CD4-positive, alpha-beta T cell treated with Interleukin-21 for 1 hour (primary cell): Measurements from ENCODE around the gene CLIC1.
"Not testable (repeated sequence)": the region's sequence is repeated elsewhere in the genome, so short reads cannot be mapped to it uniquely, and the experiment has no call there.

ENCODE experiments used
- DNase-seq: peaks from one replicate; pipeline ENCODE4 v3.0.0-alpha.2; 2020

CLIC1 gene

DNA sequence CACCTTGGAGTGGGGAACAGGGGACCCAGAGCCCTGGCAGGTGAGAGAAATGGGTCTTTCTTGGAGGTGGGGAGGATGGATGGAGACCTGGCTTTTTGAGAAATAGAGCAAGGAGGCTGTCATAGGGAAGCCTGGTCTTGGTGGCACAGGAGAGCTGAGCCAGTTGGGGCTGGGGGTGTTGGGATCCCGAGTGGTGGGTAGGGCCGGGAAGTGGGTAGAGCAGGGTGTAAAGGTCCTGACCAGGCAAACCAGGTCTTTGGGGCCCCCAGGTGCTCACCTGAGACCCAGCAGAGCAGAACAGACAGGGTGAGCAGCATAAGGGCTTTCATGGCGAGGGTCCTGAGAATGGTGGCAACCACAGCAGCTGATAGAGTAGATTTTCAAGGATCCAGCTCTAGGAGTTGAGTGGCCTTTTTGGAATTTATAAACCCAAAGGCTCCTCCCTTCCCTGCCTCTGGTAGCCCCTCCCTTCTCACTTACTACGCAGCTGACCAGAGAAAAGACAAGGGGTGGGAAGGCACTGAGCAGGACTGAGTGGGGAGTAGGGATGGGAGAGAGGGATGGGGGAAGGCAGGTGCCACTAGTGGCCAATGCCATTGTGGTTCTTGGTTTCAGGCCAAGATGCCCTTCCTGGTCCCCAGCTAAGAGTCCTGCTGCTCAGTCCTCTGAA lies 14.8 kb downstream of the CLIC1 start, which contains the start of gene LY6G6C:
Gene LY6G6C (minus strand): TSS at position 396 of the 670 bp plus-strand sequence. CDS start 67 bp downstream, at position 329.
- no peak for DNase-seq

DNA sequence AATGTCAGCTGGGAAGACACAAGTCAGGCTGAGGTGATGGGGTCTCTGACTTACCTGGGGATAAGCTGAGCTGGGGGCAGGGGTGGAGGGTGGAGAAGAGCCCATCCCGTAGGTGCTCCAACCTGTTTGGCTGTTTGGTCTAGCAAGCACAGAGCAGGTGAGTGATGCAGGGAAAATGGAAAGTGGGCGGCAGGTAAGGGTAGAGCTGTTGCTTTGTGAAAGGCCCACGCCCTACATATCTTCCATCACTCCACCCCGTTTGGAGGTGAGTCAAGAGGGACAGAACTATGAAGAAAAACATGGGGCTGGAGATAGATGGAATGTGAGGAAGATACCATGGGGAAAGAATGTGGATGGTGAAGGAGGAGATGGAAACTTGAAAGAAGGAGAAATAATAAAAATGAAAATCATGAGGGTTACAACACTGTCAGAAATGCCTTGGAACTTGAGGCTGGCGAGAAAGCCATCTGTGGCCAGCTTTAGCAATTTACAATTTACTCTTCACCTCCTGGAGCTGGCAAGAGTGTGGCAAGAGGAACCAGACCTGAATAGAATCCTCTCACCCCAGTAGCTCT lies 16.0 kb downstream of the CLIC1 start:
- no peak for DNase-seq

DNA sequence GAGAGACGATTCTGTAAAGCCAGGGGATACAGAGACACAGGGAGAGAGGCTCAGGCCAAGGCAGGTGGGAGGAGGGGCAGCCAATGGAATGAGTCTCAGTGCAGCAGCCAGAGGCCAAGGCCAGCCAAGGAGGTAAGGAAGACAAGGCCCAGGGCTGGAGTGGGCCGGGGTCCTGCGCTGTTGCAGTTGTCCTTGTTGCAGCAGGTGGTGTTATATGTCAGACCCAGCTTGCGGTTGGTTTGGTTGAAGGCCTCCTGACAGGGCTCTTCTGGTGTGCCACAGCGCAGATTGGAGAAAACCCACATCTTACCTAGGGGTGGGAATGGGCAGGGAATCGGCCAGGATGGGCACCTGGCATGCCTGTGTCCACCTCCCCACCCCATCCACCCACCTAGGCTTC lies 17.3 kb downstream of the CLIC1 start:
- no peak for DNase-seq

DNA sequence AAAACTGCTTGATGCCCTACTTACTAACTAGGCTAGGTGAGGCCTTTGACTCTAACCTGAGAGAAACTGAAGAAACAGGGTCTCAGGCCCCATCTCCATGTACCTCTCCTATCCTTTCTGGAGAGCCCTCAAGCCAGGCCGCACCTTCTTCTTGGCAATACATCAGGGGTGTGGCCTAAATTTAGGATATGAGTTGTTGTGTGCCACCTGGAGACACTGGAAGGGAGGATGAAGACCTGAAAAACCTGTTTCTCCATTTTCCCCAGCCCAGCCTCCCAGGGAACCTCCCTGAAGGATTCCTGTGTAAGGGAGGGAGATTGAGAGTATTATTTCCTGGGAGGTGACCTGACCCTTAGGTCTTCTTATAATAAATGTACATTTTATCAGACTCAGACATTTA lies 18.1 kb downstream of the CLIC1 start:
- no peak for DNase-seq

GRCh38 chr6:31717499-31718222 lies 18.7 kb downstream of the CLIC1 start:
- no peak for DNase-seq

DNA sequence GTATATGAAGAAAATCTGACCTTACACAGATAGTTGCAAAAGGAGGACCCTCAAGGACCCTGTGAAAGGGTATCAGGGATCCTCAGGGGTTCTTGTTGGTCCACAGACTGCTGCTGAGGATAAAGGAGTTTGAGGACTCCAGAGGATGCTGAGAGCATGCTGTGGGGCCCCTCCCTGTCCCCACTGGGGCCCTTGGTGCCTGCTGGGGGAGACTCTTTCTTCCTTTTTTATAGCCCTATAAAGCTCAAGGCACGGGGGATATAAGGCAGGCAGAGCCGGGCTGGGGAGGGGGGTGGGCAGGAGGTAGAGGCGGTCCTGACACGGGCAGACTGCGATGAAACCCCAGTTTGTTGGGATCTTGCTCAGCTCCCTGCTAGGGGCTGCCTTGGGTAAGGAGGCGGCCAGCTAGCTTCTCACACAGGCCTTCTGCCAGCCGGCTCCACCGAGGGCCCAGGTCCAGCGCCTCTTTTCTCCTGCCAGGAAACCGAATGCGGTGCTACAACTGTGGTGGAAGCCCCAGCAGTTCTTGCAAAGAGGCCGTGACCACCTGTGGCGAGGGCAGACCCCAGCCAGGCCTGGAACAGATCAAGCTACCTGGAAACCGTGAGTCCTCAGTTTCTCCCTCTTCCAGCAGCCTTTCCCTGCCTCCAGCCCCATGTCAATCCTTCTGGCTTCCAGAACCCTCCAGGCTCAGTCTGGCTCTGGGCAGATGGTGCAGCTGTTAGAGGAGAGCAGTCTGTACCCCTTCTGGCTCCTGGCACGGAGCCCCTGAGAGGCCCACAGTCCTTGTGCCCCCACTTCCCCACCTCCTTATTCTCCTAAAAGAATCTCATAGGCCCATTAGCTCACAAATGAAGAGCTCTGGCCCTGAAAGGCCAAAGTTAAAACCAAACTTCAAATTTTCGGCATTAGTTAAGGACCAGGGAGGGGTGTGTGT lies 21.0 kb downstream of the CLIC1 start, which contains the start of gene LY6G6D:
Gene LY6G6D (plus strand): TSS at position 327 of the 937 bp plus-strand sequence. CDS start 8 bp downstream, at position 335.
- no peak for DNase-seq

- DNase-seq: no peak
These were observed 22.2 kb downstream of the CLIC1 start for GRCh38 chr6:31713991-31714684.

DNA sequence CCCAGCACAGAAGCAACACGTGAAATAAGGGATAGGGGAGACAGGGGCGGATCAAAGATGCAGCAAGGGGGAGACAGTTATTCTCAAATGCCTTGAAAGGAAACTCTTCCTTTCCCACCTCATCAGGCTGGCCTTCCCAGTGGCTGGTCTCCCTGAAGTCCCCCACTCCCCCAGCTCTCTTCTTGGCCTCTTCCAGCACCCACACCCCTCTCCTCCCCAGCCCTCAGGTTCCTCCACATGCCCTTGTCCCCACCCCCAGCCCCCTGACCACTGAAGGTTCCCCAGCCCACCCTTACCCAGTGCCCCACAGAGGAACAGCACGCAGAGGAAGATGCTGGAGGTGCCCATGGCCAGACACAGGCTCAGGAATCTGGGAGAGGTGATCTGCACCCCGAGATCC lies 22.9 kb downstream of the CLIC1 start:
- no peak for DNase-seq

DNA sequence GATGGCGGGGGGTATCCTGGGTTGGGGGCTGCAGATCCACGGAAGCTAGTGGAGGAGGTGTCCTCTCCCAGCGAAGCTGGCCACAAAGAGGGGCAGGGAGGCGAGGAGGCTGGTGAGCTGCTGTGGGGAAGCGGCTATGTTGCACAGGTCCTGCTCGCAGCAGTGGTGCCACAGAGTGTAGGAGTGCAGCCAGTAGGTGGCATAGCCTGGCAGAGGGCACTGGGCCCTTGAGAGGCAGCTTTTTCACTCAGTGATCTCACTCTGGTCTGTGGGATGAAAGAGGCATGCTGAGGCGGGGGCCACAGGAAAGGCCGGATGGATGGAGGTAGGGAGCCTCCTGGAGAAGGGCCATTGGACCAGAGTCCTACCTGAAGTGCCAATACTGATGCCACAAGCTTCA lies 24.0 kb downstream of the CLIC1 start:
- DNase-seq: peak; percentile 24

DNA sequence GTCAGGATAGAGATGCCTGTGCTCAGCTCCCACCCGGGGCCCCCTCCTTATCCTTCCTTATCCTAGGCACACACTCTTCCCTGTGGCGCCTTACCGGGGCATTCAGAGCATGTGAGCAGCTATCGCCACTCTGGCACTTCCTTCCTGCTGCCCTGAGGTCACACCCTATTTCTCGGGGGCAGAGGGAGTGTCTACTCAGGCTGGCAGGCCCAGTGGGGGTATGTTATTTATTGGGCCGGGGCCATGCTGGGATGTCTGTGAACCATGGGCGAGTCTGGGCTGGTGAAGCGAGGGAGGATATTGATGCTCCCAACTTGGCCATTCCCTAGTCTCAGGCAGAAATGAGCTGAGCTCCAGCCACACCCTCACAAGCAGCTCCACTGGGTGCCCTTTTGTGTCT lies 25.1 kb downstream of the CLIC1 start:
- DNase-seq: no peak

DNA sequence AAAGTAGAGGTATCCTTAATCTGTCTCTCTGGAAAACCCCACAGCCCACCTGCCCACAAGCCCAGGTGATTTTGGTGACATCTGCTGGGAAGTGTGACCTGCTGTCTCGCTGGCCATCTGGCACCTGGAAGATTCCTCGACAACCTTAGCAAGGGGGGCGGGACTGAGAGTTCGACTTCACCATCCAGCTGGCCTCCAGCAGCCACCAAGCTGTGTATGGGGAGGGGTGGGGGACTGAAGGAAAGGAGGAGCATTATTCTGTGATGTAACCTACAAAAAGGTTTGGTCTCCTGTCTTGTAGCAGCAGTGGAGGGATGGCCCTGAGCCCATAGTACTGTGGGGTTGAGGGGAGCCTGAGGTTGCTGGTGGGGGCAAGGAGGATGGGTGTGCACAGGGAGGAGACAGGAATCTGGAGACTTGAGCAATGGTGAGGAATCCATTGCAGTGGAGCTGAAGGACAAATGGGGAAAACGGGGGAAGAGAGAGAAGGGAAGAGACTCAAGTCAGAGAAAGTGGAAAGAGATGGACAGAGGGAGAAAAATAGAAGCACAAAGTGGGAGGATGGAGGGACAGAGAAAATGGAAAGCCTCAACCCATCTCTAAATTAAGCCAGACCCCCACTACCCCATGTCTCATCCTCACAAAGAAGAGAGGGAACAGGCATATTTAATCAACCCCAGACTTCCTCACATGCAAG lies 25.7 kb downstream of the CLIC1 start:
- DNase-seq: no peak

- not testable (repeated sequence) for DNase-seq
These were observed 27.2 kb downstream of the CLIC1 start for GRCh38 chr6:31709157-31709556.

- no peak for DNase-seq
These were observed 28.1 kb downstream of the CLIC1 start for GRCh38 chr6:31708224-31708623.

DNA sequence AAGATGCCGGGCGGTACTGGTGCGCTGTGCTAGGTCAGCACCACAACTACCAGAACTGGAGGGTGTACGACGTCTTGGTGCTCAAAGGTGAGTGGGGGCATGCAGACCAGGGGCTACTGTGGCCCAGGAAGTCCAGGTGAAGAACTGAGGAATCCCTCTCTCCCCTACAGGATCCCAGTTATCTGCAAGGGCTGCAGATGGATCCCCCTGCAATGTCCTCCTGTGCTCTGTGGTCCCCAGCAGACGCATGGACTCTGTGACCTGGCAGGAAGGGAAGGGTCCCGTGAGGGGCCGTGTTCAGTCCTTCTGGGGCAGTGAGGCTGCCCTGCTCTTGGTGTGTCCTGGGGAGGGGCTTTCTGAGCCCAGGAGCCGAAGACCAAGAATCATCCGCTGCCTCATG lies 28.6 kb downstream of the CLIC1 start:
- no peak for DNase-seq

DNA sequence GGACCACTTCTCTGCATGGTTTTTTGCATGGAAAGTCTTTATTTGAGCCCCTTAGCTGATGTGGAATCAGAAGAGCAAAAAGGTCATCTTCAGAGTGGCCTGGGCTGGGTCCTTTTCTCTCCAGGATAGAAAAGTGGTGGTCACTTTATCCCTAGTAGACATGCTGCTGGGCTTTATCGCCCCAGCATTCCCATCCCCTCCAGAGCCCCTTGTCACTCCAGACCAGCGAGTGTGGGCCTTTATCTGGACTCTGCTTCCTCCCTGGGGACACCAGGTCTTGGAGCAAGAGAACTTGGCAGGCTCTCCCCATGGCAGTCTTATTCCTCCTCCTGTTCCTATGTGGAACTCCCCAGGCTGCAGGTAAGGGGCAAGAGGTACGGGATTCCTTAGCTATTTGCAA lies 29.7 kb downstream of the CLIC1 start, which contains the start of gene LY6G6F:
Gene LY6G6F (plus strand): TSS at position 268 of the 400 bp plus-strand sequence. CDS start 41 bp downstream, at position 309.
- DNase-seq: no peak

- no peak for DNase-seq
These were observed 30.4 kb downstream of the CLIC1 start for GRCh38 chr6:31705931-31706330.

DNA sequence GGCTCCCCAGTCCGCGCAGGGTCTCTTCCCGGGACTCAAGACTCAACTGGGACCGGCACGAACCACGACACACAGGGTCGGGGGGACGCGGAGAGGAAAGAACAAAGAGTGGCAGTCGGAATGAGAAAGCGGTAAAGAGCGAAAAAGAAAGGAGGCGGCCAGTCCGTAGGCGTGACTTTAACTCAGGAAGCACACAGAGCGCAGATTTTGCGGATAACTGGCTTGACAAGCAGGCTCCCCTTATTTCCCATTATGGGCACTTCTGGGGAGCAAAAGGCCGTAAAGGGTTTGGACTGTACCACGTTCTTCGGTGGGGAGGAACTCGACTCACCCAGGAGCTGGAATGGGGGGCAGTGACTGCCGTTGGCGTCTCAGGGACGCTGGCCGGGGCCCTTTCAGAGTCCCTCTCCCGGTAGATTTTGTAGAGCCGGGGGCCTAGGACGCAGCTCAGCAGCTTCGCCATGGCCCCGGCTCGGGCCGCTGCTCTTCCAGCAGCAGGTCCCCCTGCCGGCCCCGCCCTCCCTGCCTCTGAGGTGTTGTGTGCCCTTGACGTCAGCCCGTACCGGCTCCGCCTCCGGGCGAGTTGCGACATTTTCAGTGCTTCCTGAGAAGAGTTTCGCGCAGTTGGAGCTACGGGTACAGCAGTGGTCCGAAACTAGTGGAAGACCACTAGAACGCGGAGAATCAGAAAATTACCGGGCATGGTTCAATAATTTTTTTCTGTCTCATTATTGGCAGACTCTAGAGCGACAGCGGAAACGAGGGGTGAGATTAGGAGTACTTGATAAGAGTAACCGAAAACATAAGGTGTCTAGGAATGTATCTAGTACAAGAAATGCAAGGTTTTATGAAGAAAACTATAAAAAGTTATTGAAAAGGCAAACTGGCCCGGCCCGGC lies 33.3 kb downstream of the CLIC1 start, which contains the start of gene ABHD16A:
Gene ABHD16A (minus strand): TSS at position 506 of the 898 bp plus-strand sequence. CDS start 43 bp downstream, at position 463.
- peak; percentile 98 for DNase-seq

DNA sequence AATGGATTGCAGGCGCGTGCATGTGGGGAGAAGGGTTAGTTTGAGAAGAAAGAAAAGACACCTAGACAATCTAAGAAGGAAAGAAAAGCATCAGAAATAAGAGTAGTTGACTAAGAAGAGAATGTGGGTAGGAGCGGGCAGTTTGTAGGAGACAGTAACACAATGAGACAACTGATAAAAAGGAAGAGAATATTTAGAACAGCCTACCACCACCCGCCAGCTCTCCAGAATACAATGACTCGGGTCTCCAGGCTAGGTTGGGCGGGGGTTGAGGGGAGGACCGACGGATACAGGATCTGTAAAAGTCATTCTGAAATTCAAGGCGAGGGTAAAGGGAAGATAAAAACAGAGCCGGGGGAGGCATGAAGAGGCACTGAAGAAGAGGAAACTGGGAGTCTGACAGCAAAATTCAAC lies 33.9 kb downstream of the CLIC1 start:
- DNase-seq: no peak

DNA sequence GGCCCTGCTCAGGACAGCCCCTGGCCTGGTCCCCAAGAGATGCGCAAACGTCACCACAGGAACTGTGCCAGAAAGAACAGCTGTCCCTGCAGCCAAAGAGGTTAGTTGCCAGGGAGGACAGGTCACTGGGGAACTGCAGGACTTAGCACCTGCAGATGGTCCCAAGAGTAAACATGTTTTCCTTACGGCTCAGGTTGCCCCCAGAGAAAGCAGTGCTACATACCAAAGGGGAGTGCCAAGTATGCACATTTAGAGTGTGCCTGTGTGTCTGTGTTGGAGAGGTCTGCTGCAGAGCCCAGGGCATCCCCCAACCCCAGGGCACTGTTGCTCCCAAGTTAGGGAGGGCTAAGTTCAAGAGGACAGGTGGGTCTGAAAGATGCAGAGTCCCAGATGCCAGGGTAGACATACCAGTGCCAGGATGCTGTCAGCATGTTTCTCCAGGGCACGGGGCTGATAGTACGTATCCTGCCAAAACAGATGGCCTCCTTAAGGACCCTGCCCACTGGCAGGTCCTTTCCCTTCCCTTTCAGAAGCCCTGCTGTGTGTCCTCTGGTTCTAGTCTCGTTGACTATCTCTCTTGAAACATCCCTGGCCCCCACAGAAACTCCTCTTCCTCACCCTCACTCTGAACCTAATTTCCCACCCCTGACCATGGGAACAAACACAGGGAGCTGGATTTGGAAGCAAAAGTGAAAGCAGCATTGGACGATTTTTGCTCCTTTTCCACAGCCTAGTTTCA lies 34.5 kb downstream of the CLIC1 start:
- no peak for DNase-seq
